Activated CD8-positive, alpha-beta T cell treated with anti-CD3 and anti-CD28 coated beads for 36 hours (primary cell): ENCODE results near the gene LYG1. TPM values are rescaled to one million over a fixed set of nuclear protein-coding genes. Genes with fewer than 3 reads are reported as not detected.

Experiments
- total RNA-seq, 2 experiments: library from RNA; stranded (reverse); gene quantifications; one replicate each; pipeline ENCODE4 v1.2.3, GENCODE V29; 2021

The LYG1 gene
- total RNA-seq, 2 experiments from 2014 or later = 0.54 to 0.81 TPM

Other genes starting within 250 kb of the LYG1 start
- 1 to 10 TPM; 1.4 to 1.5 TPM for gene C2orf15, start 159.5 kb downstream of the LYG1 start, total RNA-seq
- 1 to 10 TPM; 8.6 to 9.2 TPM for gene TSGA10, start 146.3 kb downstream of the LYG1 start, total RNA-seq
- 1 to 10 TPM; 3.3 to 6.0 TPM for gene LIPT1, start 146.2 kb downstream of the LYG1 start, total RNA-seq
- gene MITD1, start 120.1 kb downstream of the LYG1 start, total RNA-seq = 10 to 100 TPM; 49.8 to 55.9 TPM
- gene MRPL30, start 120.0 kb downstream of the LYG1 start, total RNA-seq = 10 to 100 TPM; 30.0 to 34.2 TPM
- not detected for gene LYG2, start 45.5 kb downstream of the LYG1 start, total RNA-seq
- gene TXNDC9, start 35.1 kb upstream of the LYG1 start, total RNA-seq = 10 to 100 TPM; 23.0 to 27.0 TPM
- 10 to 100 TPM; 71.6 to 75.3 TPM for gene EIF5B, start 36.2 kb upstream of the LYG1 start, total RNA-seq
- gene REV1, start 188.8 kb upstream of the LYG1 start, total RNA-seq = 10 to 100 TPM; 29.2 to 31.1 TPM